Fibroblast of the conjunctiva (primary cell): ENCODE data around the gene ZDHHC19.
"Not testable (repeated sequence)": the region's sequence is repeated elsewhere in the genome, so short reads cannot be mapped to it uniquely, and the experiment has no call there.

Source experiments
- DNase-seq: peaks from one replicate; pipeline ENCODE4 v3.0.0-alpha.2; 2010; ENCODE audit warnings: low read depth

ZDHHC19 gene

GRCh38 chr3:196177967-196178366 is 33.2 kb downstream of the ZDHHC19 start:
- DNase-seq = no peak

- no peak for DNase-seq
Measured at GRCh38 chr3:196177567-196177966, 33.6 kb downstream of the ZDHHC19 start.

DNA sequence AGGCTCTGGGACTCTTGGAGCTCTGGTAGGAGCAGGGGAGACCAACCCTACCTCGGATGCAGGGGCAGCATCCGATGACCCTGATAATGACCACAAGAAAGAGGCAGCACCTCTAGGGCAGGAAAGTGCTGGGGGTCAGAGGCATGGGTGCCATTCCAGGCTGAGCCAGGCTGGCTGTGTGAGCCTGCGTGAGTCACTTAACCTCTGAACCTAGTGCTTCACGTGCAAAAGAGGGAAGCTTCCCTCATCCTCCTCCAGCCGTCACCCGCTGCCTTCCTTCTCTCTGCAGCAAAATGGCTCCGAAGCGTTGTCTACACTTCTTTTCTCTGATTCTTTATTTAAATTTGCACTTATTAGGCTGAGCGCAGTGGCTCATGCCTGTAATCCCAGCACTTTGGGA is 35.5 kb downstream of the ZDHHC19 start:
- DNase-seq = no peak

DNA sequence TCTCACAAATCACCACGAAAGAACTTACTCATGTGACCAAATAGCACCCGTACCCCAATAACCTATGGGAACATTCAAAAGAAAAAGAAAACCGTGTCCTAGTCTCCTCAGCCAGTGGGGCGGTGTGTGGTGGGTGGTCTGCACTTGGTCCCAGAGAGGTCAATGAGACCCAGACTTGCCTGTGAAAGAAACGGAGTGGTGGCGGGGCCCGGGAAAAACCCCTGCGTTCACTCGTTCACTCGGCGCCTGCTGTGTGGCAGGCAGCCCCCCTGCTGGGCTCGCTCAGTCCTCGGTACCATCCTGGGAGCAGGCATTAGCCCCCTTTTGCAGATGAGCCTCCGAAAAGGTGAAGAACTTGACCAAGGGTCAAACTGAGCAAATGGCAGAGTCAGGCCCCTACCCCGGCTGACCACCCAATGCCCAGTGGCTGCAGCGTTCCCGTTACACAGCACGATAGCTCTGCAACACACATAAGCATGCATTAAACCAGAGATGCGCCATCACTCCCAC is 36.0 kb downstream of the ZDHHC19 start:
- no peak for DNase-seq

GRCh38 chr3:196174652-196175051 is 36.5 kb downstream of the ZDHHC19 start:
- DNase-seq = no peak

- not testable (repeated sequence) for DNase-seq
Measured at GRCh38 chr3:196170296-196170695, 40.9 kb downstream of the ZDHHC19 start.

DNA sequence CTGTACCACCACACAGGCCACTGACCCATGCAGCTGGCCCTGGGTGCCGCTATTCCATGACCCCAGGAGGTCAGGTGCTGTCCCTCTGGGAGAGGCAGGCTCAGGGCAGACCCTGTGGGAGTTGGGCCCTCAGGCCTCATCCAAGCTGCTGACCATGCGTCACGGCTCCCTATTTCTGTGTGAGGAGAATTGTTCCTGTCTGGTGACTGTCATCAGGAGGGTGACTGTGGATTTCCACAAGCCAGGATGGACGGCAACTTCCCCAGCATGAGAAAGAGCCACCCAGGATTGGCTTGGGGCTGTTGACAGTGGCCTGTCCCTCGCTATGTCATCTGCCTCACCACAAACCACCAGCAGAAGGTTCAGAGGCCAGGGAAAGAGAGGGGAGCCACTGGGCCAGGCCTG is 41.4 kb downstream of the ZDHHC19 start:
- no peak for DNase-seq

DNA sequence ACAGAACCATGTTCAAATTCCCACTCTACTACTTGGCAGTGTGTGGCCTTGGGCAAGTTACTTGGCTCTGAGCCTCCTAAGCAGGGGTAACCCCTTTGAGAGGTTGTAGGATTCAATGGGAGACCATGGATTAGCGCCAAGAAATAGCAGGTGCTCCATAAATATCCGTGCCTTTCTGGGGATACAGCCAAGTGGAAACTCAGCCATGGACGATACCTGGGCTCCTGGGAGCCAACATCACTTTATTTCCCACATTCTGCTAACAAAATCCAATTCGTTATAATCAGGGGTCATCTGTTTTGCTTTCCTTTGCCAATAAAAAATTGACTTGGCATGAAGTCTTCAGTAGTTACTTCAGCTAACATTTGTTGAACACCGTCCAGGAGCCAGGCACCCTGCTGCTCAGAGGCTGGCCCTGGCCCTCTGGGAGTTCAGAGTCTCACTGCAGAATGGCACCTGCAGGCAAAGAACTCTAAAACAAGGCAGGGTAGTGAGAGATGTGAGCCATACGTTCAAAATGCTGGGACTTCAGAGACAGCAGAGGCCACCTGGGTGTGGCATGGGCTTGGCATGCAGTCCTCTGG is 42.3 kb downstream of the ZDHHC19 start:
- DNase-seq = no peak

GRCh38 chr3:196166741-196167140 is 44.5 kb downstream of the ZDHHC19 start:
- no peak for DNase-seq

DNA sequence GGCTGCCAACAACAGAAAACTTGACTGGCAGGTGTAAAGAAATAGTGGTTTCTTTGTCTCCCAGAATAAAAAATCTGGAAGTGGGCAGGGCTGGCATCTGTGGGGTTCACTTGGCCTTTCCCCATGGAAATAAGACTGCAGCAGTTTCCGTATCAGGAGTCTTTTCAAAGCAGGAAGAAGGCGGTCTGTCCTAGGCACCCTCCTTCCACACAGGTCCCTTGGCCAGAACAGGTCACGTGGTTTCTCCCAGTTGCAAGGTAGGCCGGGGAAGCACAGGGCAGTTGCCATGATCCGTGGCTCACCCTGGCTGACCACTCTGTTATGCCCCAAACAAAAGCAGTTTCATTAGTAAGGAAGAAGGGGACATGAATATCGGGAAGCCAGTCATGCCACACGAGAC is 45.4 kb downstream of the ZDHHC19 start:
- no peak for DNase-seq

DNA sequence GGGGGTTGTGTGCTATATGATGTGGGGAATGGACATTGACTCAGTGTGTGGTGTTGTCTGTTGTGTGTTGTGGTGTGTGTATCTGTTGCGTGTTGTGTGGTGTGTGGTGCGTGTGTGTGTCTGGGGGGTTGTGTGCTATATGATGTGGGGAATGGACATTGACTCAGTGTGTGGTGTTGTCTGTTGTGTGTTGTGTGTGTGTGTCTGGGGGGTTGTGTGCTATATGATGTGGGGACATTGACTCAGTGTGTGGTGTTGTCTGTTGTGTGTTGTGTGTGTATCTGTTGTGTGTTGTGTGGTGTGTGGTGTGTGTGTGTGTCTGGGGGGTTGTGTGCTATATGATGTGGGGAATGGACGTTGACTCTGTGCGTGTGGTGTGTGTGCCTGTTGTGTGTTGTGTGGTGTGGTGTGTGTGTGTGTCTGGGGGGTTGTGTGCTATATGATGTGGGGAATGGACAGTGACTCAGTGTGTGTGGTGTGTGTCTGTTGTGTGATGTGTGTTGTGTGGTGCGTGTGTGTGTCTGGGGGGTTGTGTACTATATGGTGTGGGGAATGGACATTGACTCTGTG is 46.1 kb downstream of the ZDHHC19 start:
- not testable (repeated sequence) for DNase-seq

GRCh38 chr3:196164576-196164975 is 46.6 kb downstream of the ZDHHC19 start:
- DNase-seq = no peak

DNA sequence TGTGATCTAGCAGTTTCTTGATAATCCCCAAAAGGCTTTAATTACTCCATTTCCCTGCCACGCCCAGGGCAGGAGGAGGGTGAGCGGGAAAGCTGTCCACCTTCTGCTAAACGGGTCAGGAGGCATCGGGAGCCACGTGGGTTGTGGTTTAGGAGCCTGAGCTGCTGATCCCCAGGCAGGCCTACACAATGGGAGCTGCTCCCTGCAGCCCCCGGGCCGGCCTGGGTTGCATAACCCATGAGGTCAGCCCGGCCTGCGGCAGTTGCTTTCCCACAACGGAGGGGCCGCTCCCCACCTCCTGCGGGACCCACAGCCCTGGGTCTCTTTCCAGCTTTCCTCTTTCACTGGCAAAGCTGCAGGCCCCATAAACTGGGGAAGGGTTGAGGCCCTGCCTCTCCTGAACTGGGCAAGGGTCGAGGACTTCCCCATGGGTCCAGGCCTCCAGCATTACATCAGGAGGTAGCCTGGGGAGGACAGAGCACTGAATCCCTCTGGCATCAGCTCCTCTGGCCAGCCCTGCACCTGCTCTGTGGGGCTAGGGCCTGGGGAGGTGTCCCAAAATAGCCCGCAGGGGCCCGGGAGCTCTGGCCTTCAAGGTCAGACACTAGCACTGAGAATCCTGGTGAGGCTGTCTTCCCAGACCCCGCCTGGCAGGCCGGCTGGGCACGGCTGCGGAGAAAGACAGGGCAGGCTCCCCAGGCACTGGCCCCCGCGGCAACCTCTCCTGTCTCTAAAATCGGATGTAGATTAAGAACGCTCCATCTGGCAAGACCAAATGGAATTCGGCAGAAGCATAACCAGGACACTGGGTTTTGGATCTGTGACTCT is 47.3 kb downstream of the ZDHHC19 start:
- no peak for DNase-seq

DNA sequence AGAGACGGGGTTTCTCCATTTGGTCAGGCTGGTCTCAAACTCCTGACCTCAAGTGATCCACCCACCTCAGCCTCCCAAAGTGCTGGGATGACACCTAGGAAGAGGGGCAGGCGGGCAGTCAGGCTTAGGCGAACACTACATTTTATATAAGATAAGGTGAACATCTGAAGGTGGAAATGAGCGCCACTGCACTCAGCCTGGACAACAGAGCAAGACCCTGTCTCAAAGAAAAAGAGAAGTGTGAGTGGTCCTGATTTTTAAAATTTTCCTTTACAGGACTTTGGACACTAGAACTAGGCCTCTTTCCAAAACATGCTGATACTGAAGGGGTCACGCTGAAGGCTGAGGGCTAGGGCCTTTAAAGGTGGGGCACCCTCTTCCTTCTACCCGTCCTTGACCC is 48.0 kb downstream of the ZDHHC19 start:
- DNase-seq = no peak

- no peak for DNase-seq
Measured at GRCh38 chr3:196162679-196163078, 48.5 kb downstream of the ZDHHC19 start.

GRCh38 chr3:196159952-196160804 is 51.0 kb downstream of the ZDHHC19 start:
- DNase-seq = peak; percentile 42

GRCh38 chr3:196159526-196159925 is 51.7 kb downstream of the ZDHHC19 start:
- no peak for DNase-seq

DNA sequence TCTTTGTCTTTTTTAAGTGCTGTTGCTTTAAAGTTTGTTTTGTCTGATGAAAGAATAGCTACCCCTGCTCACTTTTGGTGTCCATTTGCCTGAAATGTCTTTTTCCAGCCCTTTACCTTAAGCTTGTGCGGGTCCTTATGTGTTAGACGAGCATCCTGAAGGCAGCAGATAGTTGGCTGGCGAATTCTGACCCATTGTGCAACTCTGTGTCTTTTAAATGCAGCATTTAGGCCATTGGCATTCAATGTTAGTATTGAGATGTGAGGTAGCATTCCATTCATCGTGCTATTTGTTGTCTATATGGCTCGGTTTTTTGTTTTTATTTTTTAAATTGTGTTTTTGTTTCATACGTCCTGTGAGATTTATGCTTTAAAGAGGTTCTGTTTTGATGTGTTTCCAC is 55.0 kb downstream of the ZDHHC19 start:
- DNase-seq = no peak

GRCh38 chr3:196150481-196150880 is 60.7 kb downstream of the ZDHHC19 start:
- no peak for DNase-seq

GRCh38 chr3:196149831-196150301 is 61.3 kb downstream of the ZDHHC19 start:
- no peak for DNase-seq

- DNase-seq = no peak
Measured at GRCh38 chr3:196149375-196149774, 61.8 kb downstream of the ZDHHC19 start.
